Hematopoietic multipotent progenitor cell treated with erythropoietin and hydrocortisone succinate and interleukin-3 and kit ligand, for 17 days (in vitro differentiated cells): ENCODE measurements around the gene MIA2.
"Not testable (repeated sequence)": the region's sequence is repeated elsewhere in the genome, so short reads cannot be mapped to it uniquely, and the experiment has no call there.

Experiments
- DNase-seq: peaks from one replicate; pipeline ENCODE4 v3.0.0-alpha.2; 2015; ENCODE audit warnings: low spot score

Gene MIA2

GRCh38 chr14:39233680-39234326 lies at the start of gene MIA2:
TSS of gene MIA2 (plus strand) at chr14:39233915. CDS start at chr14:39234115, 200 bp downstream.
- DNase-seq, result no peak

- DNase-seq, result no peak
Measured at GRCh38 chr14:39184628-39185255, 49.0 kb upstream of the MIA2 start.

- DNase-seq, result no peak
Measured at GRCh38 chr14:39185256-39186049, 48.3 kb upstream of the MIA2 start.

- no peak for DNase-seq
Measured at GRCh38 chr14:39186941-39187525, 46.7 kb upstream of the MIA2 start.

GRCh38 chr14:39203659-39204606 lies 29.8 kb upstream of the MIA2 start:
- DNase-seq, result no peak

GRCh38 chr14:39207430-39207829 lies 26.3 kb upstream of the MIA2 start:
- DNase-seq, result not testable (repeated sequence)

GRCh38 chr14:39211109-39211741 lies 22.5 kb upstream of the MIA2 start:
- DNase-seq, result no peak

- DNase-seq, result no peak
Measured at GRCh38 chr14:39212034-39212433, 21.7 kb upstream of the MIA2 start.

- no peak for DNase-seq
Measured at GRCh38 chr14:39212693-39213092, 21.0 kb upstream of the MIA2 start.

- DNase-seq, result no peak
Measured at GRCh38 chr14:39217214-39217879, 16.4 kb upstream of the MIA2 start.

- DNase-seq, result no peak
Measured at GRCh38 chr14:39218171-39218769, 15.4 kb upstream of the MIA2 start.

- no peak for DNase-seq
Measured at GRCh38 chr14:39219075-39219499, 14.6 kb upstream of the MIA2 start.

- DNase-seq, result not testable (repeated sequence)
Measured at GRCh38 chr14:39220473-39220872, 13.2 kb upstream of the MIA2 start.

GRCh38 chr14:39228044-39228443 lies 5.7 kb upstream of the MIA2 start:
- DNase-seq, result no peak

GRCh38 chr14:39228509-39229221 lies 5.0 kb upstream of the MIA2 start:
- DNase-seq, result no peak

GRCh38 chr14:39229222-39229543 lies 4.5 kb upstream of the MIA2 start:
- DNase-seq, result no peak

- DNase-seq, result no peak
Measured at GRCh38 chr14:39229601-39230110, 4.1 kb upstream of the MIA2 start.

GRCh38 chr14:39230416-39231035 lies 3.2 kb upstream of the MIA2 start:
- no peak for DNase-seq
